IPS-18a (cell line): ENCODE measurements around the gene CTSD.

ENCODE experiments used
- H3K27ac ChIP-seq: one replicate; pipeline ENCODE4 v1.5.1; 2013; ENCODE audit warnings: low read length
- H3K27me3 ChIP-seq: one replicate; pipeline ENCODE4 v1.6.1; 2013; ENCODE audit warnings: mild to moderate bottlenecking, low read length; ENCODE audit not compliant: control insufficient read depth, insufficient read depth
- H3K36me3 ChIP-seq: one replicate; pipeline ENCODE4 v1.6.1; 2013; ENCODE audit warnings: low read depth, low read length; ENCODE audit not compliant: control insufficient read depth
- H3K4me1 ChIP-seq: one replicate; pipeline ENCODE4 v1.6.1; 2013; ENCODE audit warnings: low read depth, low read length; ENCODE audit not compliant: control insufficient read depth
- H3K4me3 ChIP-seq: one replicate; pipeline ENCODE4 v1.5.1; 2013; ENCODE audit warnings: low read length
- H3K9ac ChIP-seq: one replicate; pipeline ENCODE4 v1.6.1; 2013; ENCODE audit warnings: mild to moderate bottlenecking, low read length, moderate library complexity
- H3K9me3 ChIP-seq: one replicate; pipeline ENCODE4 v1.6.1; 2013; ENCODE audit warnings: low read depth, low read length; ENCODE audit not compliant: control insufficient read depth

CTSD gene

DNA sequence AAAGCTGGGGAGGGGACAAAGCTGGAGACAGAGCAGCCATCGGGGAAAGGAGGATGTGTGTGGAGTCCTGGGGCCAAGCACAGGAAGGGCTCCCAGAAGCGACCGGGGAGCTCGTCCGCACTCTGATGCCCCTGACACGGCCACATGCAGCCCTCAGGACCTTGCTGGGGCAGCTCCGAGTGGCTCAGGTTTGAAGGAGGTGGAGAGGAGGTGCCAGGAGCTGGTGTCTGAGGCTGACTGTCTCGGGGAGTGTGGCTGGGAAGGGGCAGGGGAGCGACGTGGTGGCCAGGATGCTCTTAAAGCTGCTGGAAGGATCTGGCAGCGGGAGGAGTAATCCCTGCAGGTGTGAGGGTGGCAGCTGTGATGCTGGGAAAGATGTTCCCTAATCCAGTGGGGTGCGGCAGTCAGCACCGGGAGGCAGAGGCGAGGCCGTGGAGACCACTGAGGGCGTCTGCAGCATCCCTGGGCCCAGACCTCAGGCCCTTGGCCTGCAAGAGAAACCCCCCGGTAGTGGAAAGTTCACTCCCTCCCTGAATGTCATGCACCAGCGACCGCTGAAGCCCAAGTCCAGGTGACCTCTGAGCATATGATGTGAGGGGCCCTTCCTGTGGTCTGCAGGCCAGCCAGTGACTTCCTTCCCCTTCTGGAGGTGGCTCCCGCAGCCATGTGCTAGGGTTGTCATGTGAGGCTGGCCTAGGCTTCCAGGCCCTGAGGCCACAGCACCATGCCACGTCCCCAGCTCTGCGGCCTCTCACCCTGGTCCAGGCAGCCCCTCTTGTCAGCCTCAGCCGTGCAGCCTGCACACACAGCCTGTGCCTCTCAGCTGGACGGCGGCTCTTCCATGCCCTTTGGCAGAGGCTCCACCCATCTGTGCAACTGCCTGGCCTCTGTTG lies 17.2 kb upstream of the CTSD start:
- no peak overlapping the region for H3K4me3 ChIP-seq
- H3K27me3 ChIP-seq = no peaks in the 10 kb centered on the region
- H3K36me3 ChIP-seq = no peaks in the 10 kb centered on the region
- H3K9me3 ChIP-seq = no peaks in the 10 kb centered on the region
- no peak overlapping the region for H3K27ac ChIP-seq
- H3K9ac ChIP-seq = no peak overlapping the region
- no peaks in the 10 kb centered on the region for H3K4me1 ChIP-seq

- H3K4me3 ChIP-seq = no peak overlapping the region
- H3K27me3 ChIP-seq = no peaks in the 10 kb centered on the region
- H3K36me3 ChIP-seq = no peaks in the 10 kb centered on the region
- H3K9ac ChIP-seq = no peak overlapping the region
- H3K9me3 ChIP-seq = no peaks in the 10 kb centered on the region
- H3K4me1 ChIP-seq = no peaks in the 10 kb centered on the region
- no peak overlapping the region for H3K27ac ChIP-seq
These were observed 16.3 kb upstream of the CTSD start for GRCh38 chr11:1779806-1780699.

DNA sequence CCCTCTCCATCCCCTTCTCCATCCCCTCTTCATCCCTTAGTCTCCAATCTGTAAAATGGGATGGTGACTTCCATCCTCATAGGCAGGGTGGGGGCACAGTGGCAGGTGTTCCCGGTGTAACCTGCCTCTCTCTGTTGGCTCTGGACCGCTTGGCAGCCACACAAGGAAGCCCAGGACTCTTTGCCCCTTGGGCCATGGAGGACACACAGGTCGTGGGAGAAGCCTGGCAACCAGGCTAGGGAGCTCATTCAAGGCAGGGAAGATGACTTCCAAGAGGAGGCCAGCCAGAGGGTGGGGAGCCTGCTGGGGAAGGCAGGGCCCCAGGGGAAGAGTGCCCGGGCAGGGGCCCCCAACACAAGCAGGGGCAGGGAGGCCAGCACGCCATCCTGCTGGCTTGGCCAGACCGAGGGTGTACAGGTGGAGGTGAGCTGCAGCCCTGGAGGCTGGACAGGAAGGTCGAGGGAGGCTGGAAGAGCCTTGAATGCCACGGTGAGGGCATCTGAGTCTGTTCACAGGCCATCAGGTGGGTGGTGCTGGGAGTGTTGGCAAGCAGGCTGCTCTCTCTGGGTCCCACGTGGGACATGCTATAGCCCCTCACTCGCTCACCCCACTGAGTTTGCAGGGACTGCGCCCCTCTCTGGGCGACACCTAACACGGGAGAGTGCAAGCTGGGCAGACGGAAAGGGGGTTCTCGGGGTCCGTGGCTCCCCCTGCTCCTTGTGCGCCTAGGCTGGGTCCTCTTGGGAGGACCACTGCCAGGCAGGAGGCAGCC lies 15.5 kb upstream of the CTSD start:
- no peaks in the 10 kb centered on the region for H3K27me3 ChIP-seq
- no peak overlapping the region for H3K9ac ChIP-seq
- H3K4me3 ChIP-seq = no peak overlapping the region
- no peaks in the 10 kb centered on the region for H3K9me3 ChIP-seq
- no peaks in the 10 kb centered on the region for H3K4me1 ChIP-seq
- no peak overlapping the region for H3K27ac ChIP-seq
- H3K36me3 ChIP-seq = no peaks in the 10 kb centered on the region

GRCh38 chr11:1778141-1778911 lies 14.6 kb upstream of the CTSD start:
- Histone ChIP-seq H3K4me1 (peaks cover 2% of the 10 kb centered on the region), H3K4me3 (no peak overlapping the region), H3K36me3 (no peaks in the 10 kb centered on the region), H3K9me3 (no peaks in the 10 kb centered on the region), H3K27me3 (no peaks in the 10 kb centered on the region), H3K27ac (no peak overlapping the region), H3K9ac (no peak overlapping the region)

DNA sequence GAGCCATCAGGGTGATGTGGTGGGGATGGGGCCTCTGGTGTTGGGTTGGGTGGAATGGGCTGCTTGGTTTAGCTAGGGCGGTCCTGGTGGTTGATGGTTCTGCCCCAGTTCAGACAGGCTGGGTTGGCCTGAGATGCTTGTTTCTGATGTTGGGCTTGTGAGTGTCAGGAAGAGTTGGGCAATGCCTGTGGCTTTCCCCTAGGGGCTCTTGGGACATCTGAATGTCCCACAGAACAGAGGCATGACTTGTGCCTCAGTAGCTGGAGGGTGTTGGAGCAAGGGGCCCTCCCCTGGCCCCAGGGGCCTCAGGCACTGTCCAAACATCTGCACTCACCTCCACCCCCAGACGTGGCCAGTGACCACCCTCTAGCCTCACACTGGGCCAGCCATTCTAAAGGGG lies 14.0 kb upstream of the CTSD start:
- no peak overlapping the region for H3K27ac ChIP-seq
- H3K9me3 ChIP-seq = no peaks in the 10 kb centered on the region
- no peak overlapping the region for H3K4me3 ChIP-seq
- no peaks in the 10 kb centered on the region for H3K36me3 ChIP-seq
- no peak overlapping the region for H3K9ac ChIP-seq
- peaks cover 5% of the 10 kb centered on the region for H3K4me1 ChIP-seq
- no peaks in the 10 kb centered on the region for H3K27me3 ChIP-seq

GRCh38 chr11:1776944-1777715 lies 13.4 kb upstream of the CTSD start:
- no peak overlapping the region for H3K27ac ChIP-seq
- H3K9me3 ChIP-seq = no peaks in the 10 kb centered on the region
- H3K4me1 ChIP-seq = peaks cover 8% of the 10 kb centered on the region
- no peaks in the 10 kb centered on the region for H3K36me3 ChIP-seq
- H3K9ac ChIP-seq = no peak overlapping the region
- H3K27me3 ChIP-seq = no peaks in the 10 kb centered on the region
- no peak overlapping the region for H3K4me3 ChIP-seq

DNA sequence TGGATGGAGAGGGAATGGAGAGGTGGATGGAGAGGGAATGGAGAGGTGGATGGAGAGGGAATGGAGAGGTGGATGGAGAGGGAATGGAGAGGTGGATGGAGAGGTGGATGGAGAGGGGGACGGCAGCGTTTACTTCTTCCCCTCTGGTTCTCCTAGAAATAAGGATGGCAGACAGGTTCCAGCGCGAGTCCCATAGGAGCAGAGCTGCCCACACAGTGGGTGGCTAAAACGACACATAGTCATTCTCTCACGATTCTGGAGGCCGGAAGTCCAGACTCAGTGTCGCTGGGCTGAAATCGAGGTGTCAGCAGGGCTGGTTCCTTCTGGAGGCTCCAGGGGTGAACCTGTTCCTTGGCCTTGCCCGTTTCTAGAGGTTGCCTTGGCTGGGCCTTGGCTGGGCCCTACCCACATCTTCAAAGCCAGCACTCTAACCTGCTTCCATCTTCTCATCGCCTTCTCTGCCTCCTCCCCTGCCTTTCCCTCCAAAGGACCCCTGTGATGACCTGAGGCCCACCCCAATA lies 12.7 kb upstream of the CTSD start:
- Histone ChIP-seq H3K9ac (no peak overlapping the region), H3K4me3 (no peak overlapping the region)

DNA sequence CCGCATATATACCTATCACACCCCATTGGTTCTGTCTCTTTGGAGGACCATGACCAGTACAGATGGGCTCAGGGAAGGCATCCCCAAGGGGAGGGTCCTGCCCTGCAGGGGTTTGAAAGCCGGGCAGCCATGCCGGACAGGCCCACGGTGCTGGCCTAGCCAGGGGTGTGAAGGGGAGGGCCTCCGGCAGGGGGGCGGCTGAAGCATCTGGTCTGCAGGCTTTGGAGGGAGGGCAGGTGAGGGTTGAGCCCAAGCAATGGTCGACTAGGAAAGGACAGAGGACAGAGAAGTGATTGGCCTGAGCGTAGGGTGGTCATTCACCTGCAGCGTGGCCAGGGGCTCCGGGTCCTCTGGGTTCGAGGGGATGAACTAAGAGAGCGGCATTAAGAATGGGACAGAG lies 11.2 kb upstream of the CTSD start:
- Histone ChIP-seq H3K4me1 (peaks cover 10% of the 10 kb centered on the region), H3K36me3 (no peaks in the 10 kb centered on the region), H3K4me3 (no peak overlapping the region), H3K9me3 (no peaks in the 10 kb centered on the region), H3K27me3 (no peaks in the 10 kb centered on the region), H3K27ac (no peak overlapping the region), H3K9ac (no peak overlapping the region)

More for the DNA sequence above, 12.7 kb upstream of the CTSD start:
- Histone ChIP-seq H3K27ac (no peak overlapping the region), H3K4me1 (peaks cover 10% of the 10 kb centered on the region), H3K27me3 (no peaks in the 10 kb centered on the region), H3K9me3 (no peaks in the 10 kb centered on the region), H3K36me3 (no peaks in the 10 kb centered on the region)

GRCh38 chr11:1773994-1774550 lies 10.3 kb upstream of the CTSD start:
- H3K4me3 ChIP-seq = no peak overlapping the region
- no peak overlapping the region for H3K27ac ChIP-seq
- no peaks in the 10 kb centered on the region for H3K9me3 ChIP-seq
- H3K27me3 ChIP-seq = no peaks in the 10 kb centered on the region
- H3K9ac ChIP-seq = no peak overlapping the region
- no peaks in the 10 kb centered on the region for H3K36me3 ChIP-seq
- peaks cover 10% of the 10 kb centered on the region for H3K4me1 ChIP-seq
